DND-41 (cell line): ENCODE results near the gene RIN2.

Experiments
- EZH2 ChIP-seq: IDR thresholded peaks from 3 replicates; pipeline ENCODE4 v1.6.1; 2012; ENCODE audit warnings: borderline replicate concordance, low read depth, mild to moderate bottlenecking, moderate library complexity, low read length, inconsistent platforms; ENCODE audit not compliant: severe bottlenecking
- TF ChIP-seq, protein P1 (sequence below): IDR thresholded peaks from 2 replicates; pipeline ENCODE4 v1.5.1; 2012; ENCODE audit warnings: borderline replicate concordance, low read length, moderate library complexity, mild to moderate bottlenecking; ENCODE audit not compliant: poor library complexity, severe bottlenecking; ENCODE audit errors: extremely low read depth

GRCh38 chr20:19806806-19807190, 48.7 kb downstream of the RIN2 start:
- TF ChIP-seq, protein P1, sequence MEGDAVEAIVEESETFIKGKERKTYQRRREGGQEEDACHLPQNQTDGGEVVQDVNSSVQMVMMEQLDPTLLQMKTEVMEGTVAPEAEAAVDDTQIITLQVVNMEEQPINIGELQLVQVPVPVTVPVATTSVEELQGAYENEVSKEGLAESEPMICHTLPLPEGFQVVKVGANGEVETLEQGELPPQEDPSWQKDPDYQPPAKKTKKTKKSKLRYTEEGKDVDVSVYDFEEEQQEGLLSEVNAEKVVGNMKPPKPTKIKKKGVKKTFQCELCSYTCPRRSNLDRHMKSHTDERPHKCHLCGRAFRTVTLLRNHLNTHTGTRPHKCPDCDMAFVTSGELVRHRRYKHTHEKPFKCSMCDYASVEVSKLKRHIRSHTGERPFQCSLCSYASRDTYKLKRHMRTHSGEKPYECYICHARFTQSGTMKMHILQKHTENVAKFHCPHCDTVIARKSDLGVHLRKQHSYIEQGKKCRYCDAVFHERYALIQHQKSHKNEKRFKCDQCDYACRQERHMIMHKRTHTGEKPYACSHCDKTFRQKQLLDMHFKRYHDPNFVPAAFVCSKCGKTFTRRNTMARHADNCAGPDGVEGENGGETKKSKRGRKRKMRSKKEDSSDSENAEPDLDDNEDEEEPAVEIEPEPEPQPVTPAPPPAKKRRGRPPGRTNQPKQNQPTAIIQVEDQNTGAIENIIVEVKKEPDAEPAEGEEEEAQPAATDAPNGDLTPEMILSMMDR: no peak
- TF ChIP-seq EZH2: no peak
